OCI-LY1 (cell line): ENCODE measurements around the gene FASTKD1.

Experiments
- EZH2 ChIP-seq: fragments of 200-600 bp; sonication (generic), shearing (Covaris generic); IDR thresholded peaks from 2 replicates; pipeline ENCODE4 v1.8.0; 2017; ENCODE audit warnings: borderline replicate concordance, mixed run types, mild to moderate bottlenecking, antibody characterized with exemption, low read length, moderate library complexity, mixed read lengths
- TF ChIP-seq, protein P1 (sequence below): fragments of 200-600 bp; sonication (generic), shearing (Covaris generic); IDR thresholded peaks from 2 replicates; pipeline ENCODE4 v1.5.1; 2017; ENCODE audit warnings: mild to moderate bottlenecking, antibody characterized with exemption, low read length, moderate library complexity, mixed read lengths

DNA sequence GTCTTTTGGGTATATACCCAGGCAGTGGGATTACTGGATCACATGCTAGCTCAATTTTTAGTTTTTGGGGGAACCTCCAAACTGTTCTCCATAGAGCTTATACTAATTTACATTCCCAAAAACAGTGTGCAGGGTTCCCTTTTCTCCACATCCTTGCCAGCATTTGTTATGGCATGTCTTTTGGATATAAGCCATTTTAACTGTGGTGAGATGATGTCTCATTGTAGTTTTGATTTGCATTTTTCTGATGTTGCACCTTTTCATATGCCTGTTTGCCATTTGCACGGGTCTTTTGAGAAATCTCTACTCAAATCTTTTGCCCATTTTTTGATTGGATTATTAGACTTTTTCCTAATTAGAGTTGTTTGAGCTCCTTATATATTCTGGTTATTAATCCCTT, 8.0 kb downstream of the FASTKD1 start:
- TF ChIP-seq, protein P1, sequence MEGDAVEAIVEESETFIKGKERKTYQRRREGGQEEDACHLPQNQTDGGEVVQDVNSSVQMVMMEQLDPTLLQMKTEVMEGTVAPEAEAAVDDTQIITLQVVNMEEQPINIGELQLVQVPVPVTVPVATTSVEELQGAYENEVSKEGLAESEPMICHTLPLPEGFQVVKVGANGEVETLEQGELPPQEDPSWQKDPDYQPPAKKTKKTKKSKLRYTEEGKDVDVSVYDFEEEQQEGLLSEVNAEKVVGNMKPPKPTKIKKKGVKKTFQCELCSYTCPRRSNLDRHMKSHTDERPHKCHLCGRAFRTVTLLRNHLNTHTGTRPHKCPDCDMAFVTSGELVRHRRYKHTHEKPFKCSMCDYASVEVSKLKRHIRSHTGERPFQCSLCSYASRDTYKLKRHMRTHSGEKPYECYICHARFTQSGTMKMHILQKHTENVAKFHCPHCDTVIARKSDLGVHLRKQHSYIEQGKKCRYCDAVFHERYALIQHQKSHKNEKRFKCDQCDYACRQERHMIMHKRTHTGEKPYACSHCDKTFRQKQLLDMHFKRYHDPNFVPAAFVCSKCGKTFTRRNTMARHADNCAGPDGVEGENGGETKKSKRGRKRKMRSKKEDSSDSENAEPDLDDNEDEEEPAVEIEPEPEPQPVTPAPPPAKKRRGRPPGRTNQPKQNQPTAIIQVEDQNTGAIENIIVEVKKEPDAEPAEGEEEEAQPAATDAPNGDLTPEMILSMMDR = no peak
- TF ChIP-seq EZH2 = no peak
